Thyroid gland (tissue), 4 donors: Measurements from ENCODE around the gene DPP10.

Source experiments
- POLR2A ChIP-seq, 2 donors: fragments of 450-650 bp; IDR thresholded peaks; one replicate each; pipeline ENCODE4 v1.6.1; 2017; ENCODE audit warnings: antibody characterized with exemption in 2 of 2, mild to moderate bottlenecking in 2 of 2, moderate library complexity in 1 of 2
- TF ChIP-seq, protein P1 (sequence below), 6 experiments: fragments of 200-600 bp in 3 of 6; fragments of 450-650 bp in 3 of 6; sonication (generic) in 3 of 6; IDR thresholded peaks; one replicate each; pipeline ENCODE4 v1.5.1; 2016 to 2019; ENCODE audit warnings: antibody characterized with exemption in 6 of 6, mild to moderate bottlenecking in 2 of 6, inconsistent platforms in 1 of 6, moderate library complexity in 1 of 6

GRCh38 chr2:115491186-115491793, 1048.8 kb downstream of the DPP10 start:
- no peak for TF ChIP-seq POLR2A (IDR thresholded peaks at IDR 0.05)
- TF ChIP-seq, protein P1, sequence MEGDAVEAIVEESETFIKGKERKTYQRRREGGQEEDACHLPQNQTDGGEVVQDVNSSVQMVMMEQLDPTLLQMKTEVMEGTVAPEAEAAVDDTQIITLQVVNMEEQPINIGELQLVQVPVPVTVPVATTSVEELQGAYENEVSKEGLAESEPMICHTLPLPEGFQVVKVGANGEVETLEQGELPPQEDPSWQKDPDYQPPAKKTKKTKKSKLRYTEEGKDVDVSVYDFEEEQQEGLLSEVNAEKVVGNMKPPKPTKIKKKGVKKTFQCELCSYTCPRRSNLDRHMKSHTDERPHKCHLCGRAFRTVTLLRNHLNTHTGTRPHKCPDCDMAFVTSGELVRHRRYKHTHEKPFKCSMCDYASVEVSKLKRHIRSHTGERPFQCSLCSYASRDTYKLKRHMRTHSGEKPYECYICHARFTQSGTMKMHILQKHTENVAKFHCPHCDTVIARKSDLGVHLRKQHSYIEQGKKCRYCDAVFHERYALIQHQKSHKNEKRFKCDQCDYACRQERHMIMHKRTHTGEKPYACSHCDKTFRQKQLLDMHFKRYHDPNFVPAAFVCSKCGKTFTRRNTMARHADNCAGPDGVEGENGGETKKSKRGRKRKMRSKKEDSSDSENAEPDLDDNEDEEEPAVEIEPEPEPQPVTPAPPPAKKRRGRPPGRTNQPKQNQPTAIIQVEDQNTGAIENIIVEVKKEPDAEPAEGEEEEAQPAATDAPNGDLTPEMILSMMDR (IDR thresholded peaks at IDR 0.05): no peak
